Upper lobe of left lung (tissue), 6 donors: ENCODE measurements around the gene WDFY3. TPM values are rescaled to one million over a fixed set of nuclear protein-coding genes. Genes with fewer than 3 reads are reported as not detected.

Experiments used
- ATAC-seq, 2 donors: fragments of 200-7000 bp; cut with Tn5 transposase; one replicate each; pipeline ENCODE4 v1.9.1; 2022; ENCODE audit warnings: mild to moderate bottlenecking in 2 of 2, moderate library complexity in 2 of 2; ENCODE audit not compliant: low FRiP score in 2 of 2
- DNase-seq, 2 donors: peaks; one replicate each; pipeline ENCODE4 v3.0.0-alpha.2; 2019 to 2020
- H3K27ac ChIP-seq, 4 donors: fragments of 200-600 bp; sonication (generic); one replicate each; pipeline ENCODE4 v1.5.1; 2016 to 2019
- H3K27me3 ChIP-seq, 4 donors: fragments of 200-600 bp; sonication (generic); one replicate each; pipeline ENCODE4 v1.5.1; 2017 to 2019
- H3K36me3 ChIP-seq, 4 donors: fragments of 200-600 bp; sonication (generic); one replicate each; pipeline ENCODE4 v1.5.1; 2016 to 2019
- H3K4me1 ChIP-seq, 4 donors: fragments of 200-600 bp; sonication (generic); one replicate each; pipeline ENCODE4 v1.5.1; 2018 to 2019
- H3K4me3 ChIP-seq, 4 donors: fragments of 200-600 bp; sonication (generic); one replicate each; pipeline ENCODE4 v1.5.1; 2017 to 2019; ENCODE audit warnings: mild to moderate bottlenecking in 2 of 4, moderate library complexity in 1 of 4
- H3K9me3 ChIP-seq, 4 donors: fragments of 200-600 bp; sonication (generic); one replicate each; pipeline ENCODE4 v1.5.1; 2018 to 2019
- EP300 ChIP-seq, 4 donors: sonication (generic); formaldehyde crosslinking; IDR thresholded peaks; one replicate each; pipeline ENCODE4 v1.5.1; 2017; ENCODE audit warnings: antibody characterized with exemption in 4 of 4, control low read depth in 2 of 4
- POLR2A ChIP-seq, 4 donors: fragments of 450-650 bp; IDR thresholded peaks; one replicate each; pipeline ENCODE4 v1.5.1; 2016 to 2017; ENCODE audit warnings: antibody characterized with exemption in 4 of 4, mild to moderate bottlenecking in 2 of 4
- POLR2AphosphoS5 ChIP-seq, 2 donors: sonication (generic); formaldehyde crosslinking; IDR thresholded peaks; one replicate each; pipeline ENCODE4 v1.5.1; 2017; ENCODE audit warnings: antibody characterized with exemption in 2 of 2
- WGBS, 2 donors: methylation state at CpG; one replicate each; pipeline ENCODE4 v1.1.5; 2017 to 2018; 5-methylcytosine and 5-hydroxymethylcytosine counted together
- total RNA-seq, 6 donors: library from RNA; depleted of rRNA in 4 of 6; stranded (reverse); fragments of >200 nt in 4 of 6; gene quantifications; one replicate each; pipeline versions ENCODE4 v1.1.0 to v1.2.1, GENCODE V29; 2016 to 2021
- TF ChIP-seq, protein P1 (sequence below), 6 experiments: fragments of 450-650 bp in 4 of 6; fragments of 200-600 bp in 2 of 6; sonication (generic) in 2 of 6; IDR thresholded peaks; one replicate each; pipeline ENCODE4 v1.5.1; 2016 to 2019; ENCODE audit warnings: antibody characterized with exemption in 6 of 6
- donor health status: DM: no; HTN: no; CAD: no; lungs with moderate emphysema.
- donor health status: DM: no; HTN: yes; CAD: no; lungs with severe emphysema.

WDFY3 gene
- total RNA-seq, 6 donors from 2014 or later: 52.0 to 159 (median 103) TPM

DNA sequence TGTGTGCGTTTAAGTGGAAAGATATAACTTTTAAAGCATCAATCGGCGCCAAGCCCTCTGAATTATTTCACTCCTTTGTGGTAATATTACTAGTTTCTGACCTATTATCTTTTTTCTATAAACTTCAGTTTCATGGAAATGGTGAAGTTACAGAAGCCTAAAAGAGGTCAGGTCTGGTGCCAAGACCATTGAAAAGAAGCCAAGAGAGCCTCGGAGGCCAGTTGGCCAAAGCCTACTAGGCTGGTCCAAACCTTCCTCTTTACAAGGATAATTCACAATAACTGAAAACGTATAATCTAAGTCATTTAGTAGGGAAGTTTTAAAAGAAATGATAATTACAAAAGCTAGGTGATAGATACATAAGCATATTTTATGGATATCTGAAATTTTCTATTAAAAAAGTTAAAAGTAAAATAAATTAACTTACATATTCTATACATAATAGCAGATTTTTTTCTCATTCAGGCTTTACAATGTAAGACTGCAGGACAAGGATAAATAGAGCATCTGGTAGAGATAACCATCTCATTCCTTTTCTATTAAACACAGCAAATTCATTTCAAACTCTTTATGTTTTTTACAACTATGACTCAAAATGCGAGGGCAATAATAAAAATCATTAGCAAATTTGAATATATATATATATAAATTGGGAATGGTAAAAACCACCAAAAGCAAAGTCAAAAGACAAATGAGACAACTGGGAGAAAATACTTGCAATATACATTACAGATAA lies 49.2 kb downstream of the WDFY3 start:
- peaks cover 26 to 39% (median 29%) of the 10 kb centered on the region in 4 donors for H3K4me1 ChIP-seq
- ATAC-seq (no peak), DNase-seq (no peak)
- H3K27me3 ChIP-seq: no peaks in the 10 kb centered on the region
- TF ChIP-seq EP300 (IDR thresholded peaks at IDR 0.05) (no peak), POLR2AphosphoS5 (IDR thresholded peaks at IDR 0.05) (no peak), POLR2A (IDR thresholded peaks at IDR 0.05) (no peak)
- TF ChIP-seq, protein P1, sequence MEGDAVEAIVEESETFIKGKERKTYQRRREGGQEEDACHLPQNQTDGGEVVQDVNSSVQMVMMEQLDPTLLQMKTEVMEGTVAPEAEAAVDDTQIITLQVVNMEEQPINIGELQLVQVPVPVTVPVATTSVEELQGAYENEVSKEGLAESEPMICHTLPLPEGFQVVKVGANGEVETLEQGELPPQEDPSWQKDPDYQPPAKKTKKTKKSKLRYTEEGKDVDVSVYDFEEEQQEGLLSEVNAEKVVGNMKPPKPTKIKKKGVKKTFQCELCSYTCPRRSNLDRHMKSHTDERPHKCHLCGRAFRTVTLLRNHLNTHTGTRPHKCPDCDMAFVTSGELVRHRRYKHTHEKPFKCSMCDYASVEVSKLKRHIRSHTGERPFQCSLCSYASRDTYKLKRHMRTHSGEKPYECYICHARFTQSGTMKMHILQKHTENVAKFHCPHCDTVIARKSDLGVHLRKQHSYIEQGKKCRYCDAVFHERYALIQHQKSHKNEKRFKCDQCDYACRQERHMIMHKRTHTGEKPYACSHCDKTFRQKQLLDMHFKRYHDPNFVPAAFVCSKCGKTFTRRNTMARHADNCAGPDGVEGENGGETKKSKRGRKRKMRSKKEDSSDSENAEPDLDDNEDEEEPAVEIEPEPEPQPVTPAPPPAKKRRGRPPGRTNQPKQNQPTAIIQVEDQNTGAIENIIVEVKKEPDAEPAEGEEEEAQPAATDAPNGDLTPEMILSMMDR (IDR thresholded peaks at IDR 0.05): no peak
- WGBS, 2 donors: 83 to 90% methylated on average over 6 of the region's 6 CpGs
- no peaks in the 10 kb centered on the region for H3K9me3 ChIP-seq
- H3K27ac ChIP-seq: no peak overlapping the region
- no peak overlapping the region for H3K4me3 ChIP-seq
- H3K36me3 ChIP-seq: no peaks in the 10 kb centered on the region

- Histone ChIP-seq H3K4me3 (no peak overlapping the region), H3K36me3 (no peaks in the 10 kb centered on the region), H3K4me1 (peaks cover 27 to 44% (median 29%) of the 10 kb centered on the region in 4 donors), H3K27me3 (no peaks in the 10 kb centered on the region), H3K27ac (no peak overlapping the region), H3K9me3 (no peaks in the 10 kb centered on the region)
- TF ChIP-seq POLR2AphosphoS5 (IDR thresholded peaks at IDR 0.05) (no peak), POLR2A (IDR thresholded peaks at IDR 0.05) (no peak), EP300 (IDR thresholded peaks at IDR 0.05) (no peak)
- TF ChIP-seq, protein P1 (IDR thresholded peaks at IDR 0.05): no peak
- no peak for ATAC-seq
- 32 to 33% methylated on average over 1 of the region's 1 CpG for WGBS, 2 donors
- DNase-seq: no peak
These were observed 50.3 kb downstream of the WDFY3 start for GRCh38 chr4:84916227-84916626.

GRCh38 chr4:84915396-84915780 lies 51.1 kb downstream of the WDFY3 start:
- no peaks in the 10 kb centered on the region for H3K36me3 ChIP-seq
- DNase-seq: no peak
- ATAC-seq: no peak
- H3K27ac ChIP-seq: peak overlapping the region in 3 of 4 donors; percentile 15 to 51 (median 16)
- peaks cover 18 to 42% (median 28%) of the 10 kb centered on the region in 4 donors for H3K4me1 ChIP-seq
- H3K4me3 ChIP-seq: no peak overlapping the region
- no peak for TF ChIP-seq POLR2A (IDR thresholded peaks at IDR 0.05)
- TF ChIP-seq POLR2AphosphoS5 (IDR thresholded peaks at IDR 0.05): no peak
- TF ChIP-seq, protein P1 (IDR thresholded peaks at IDR 0.05): no peak
- no peak for TF ChIP-seq EP300 (IDR thresholded peaks at IDR 0.05)
- no peaks in the 10 kb centered on the region for H3K9me3 ChIP-seq
- no peaks in the 10 kb centered on the region for H3K27me3 ChIP-seq

DNA sequence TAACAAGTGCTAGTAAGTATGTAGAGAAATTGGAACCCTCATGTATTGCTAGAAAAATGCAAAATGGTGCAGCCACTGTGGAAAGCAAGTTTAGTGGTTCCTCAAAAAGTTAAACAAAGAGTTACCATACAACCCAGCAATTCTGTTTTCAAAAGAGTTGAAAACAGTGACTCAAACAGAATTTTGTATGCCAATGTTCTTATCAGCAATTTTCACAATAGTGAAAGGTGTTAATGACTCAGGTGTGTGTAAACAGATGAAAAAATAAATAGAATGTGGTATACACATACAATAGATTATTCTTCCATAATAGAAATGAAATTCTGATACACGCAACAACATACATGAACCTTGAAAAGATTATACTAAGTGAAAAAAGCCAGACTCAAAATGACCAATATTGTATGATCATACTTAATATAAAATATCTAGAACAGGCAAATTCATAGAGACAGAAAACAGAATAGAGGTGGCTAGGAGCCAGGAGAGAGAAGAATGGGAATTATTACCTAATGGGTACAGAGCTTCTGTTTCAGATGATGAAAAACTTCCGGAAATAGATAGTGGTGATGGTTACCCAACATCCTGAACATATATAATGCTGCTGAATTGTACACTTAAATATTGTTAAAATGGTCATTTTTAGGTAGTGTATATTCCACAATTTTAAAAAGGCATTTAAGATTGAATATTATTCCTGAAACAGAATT lies 51.6 kb downstream of the WDFY3 start:
- H3K9me3 ChIP-seq: no peaks in the 10 kb centered on the region
- H3K4me1 ChIP-seq: peaks cover 15 to 42% (median 27%) of the 10 kb centered on the region in 4 donors

More for the DNA sequence above, 51.6 kb downstream of the WDFY3 start:
- ATAC-seq: no peak
- Histone ChIP-seq H3K36me3 (no peaks in the 10 kb centered on the region), H3K4me3 (no peak overlapping the region), H3K27ac (peak overlapping the region in 2 of 4 donors; percentile 32 to 51), H3K27me3 (no peaks in the 10 kb centered on the region)
- 72 to 80% methylated on average over 2 of the region's 2 CpGs for WGBS, 2 donors
- no peak for DNase-seq
- no peak for TF ChIP-seq POLR2A (IDR thresholded peaks at IDR 0.05)
- no peak for TF ChIP-seq EP300 (IDR thresholded peaks at IDR 0.05)
- TF ChIP-seq, protein P1 (IDR thresholded peaks at IDR 0.05): no peak
- no peak for TF ChIP-seq POLR2AphosphoS5 (IDR thresholded peaks at IDR 0.05)
